HFFc6 (cell line): ENCODE data around the gene PDE8B. TPM values are rescaled to one million over a fixed set of nuclear protein-coding genes. Genes with fewer than 3 reads are reported as not detected.
A peak's percentile ranks its signal among the peaks of the same experiment; 100 is the strongest.

Experiments used
- DNase-seq: peaks from one replicate; pipeline ENCODE4 v3.0.0-alpha.2; 2018
- H3K27ac Mint-ChIP-seq: 2 replicates; pipeline ENCODE4 v1.8.0; 2020; ENCODE audit warnings: mild to moderate bottlenecking, mixed read lengths
- H3K27me3 Mint-ChIP-seq: 2 replicates; pipeline ENCODE4 v1.8.0; 2021; ENCODE audit warnings: mild to moderate bottlenecking, moderate library complexity, mixed read lengths; ENCODE audit not compliant: insufficient read depth
- H3K36me3 Mint-ChIP-seq: 2 replicates; pipeline ENCODE4 v1.8.0; 2021; ENCODE audit warnings: low read depth, mixed read lengths
- H3K4me1 Mint-ChIP-seq: 2 replicates; pipeline ENCODE4 v1.8.0; 2020; ENCODE audit warnings: low read depth, mixed read lengths
- H3K4me3 Mint-ChIP-seq: 2 replicates; pipeline ENCODE4 v1.8.0; 2020; ENCODE audit warnings: mild to moderate bottlenecking, moderate library complexity, mixed read lengths
- H3K9me3 Mint-ChIP-seq: 2 replicates; pipeline ENCODE4 v1.8.0; 2020; ENCODE audit warnings: mild to moderate bottlenecking, mixed read lengths
- CTCF ChIP-seq: fragments of 200-600 bp; sonication (generic); IDR thresholded peaks from 2 replicates; pipeline ENCODE4 v1.5.0; 2021; ENCODE audit warnings: antibody characterized with exemption, mild to moderate bottlenecking
- total RNA-seq, 6 experiments: library from RNA; stranded (reverse); fragmentation: NEBNext Ultra II Directional; extraction: Animal tissue kit (Norgen Biotek cat#: 25700); gene quantifications; 2 replicates in 1 of 6; 3 replicates in 5 of 6; pipeline ENCODE4 v1.2.3, GENCODE V29; 2021

Gene PDE8B
- total RNA-seq, 6 experiments from 2014 or later, result 0.14 TPM; not detected in 5

GRCh38 chr5:77418601-77419581 is 208.4 kb downstream of the PDE8B start:
- Mint-ChIP-seq H3K36me3 (peaks cover 11% of the 10 kb centered on the region), H3K27ac (no peak overlapping the region), H3K9me3 (peaks cover 4% of the 10 kb centered on the region; the same call in 1 of the 2 replicates), H3K4me1 (peaks cover 24% of the 10 kb centered on the region), H3K27me3 (peaks cover 30% of the 10 kb centered on the region), H3K4me3 (peak overlapping the region; percentile 24; the same call in 1 of the 2 replicates)
- DNase-seq, result no peak
- TF ChIP-seq CTCF, result no peak

GRCh38 chr5:77419644-77420582 is 209.4 kb downstream of the PDE8B start:
- Mint-ChIP-seq H3K4me3 (no peak overlapping the region), H3K36me3 (peaks cover 15% of the 10 kb centered on the region), H3K9me3 (peaks cover 4% of the 10 kb centered on the region; the same call in 1 of the 2 replicates), H3K27ac (no peak overlapping the region), H3K4me1 (peaks cover 27% of the 10 kb centered on the region), H3K27me3 (peaks cover 27% of the 10 kb centered on the region)
- no peak for DNase-seq
- TF ChIP-seq CTCF, result no peak

- Mint-ChIP-seq H3K9me3 (peaks cover 4% of the 10 kb centered on the region; the same call in 1 of the 2 replicates), H3K27ac (no peak overlapping the region), H3K4me3 (no peak overlapping the region), H3K27me3 (peaks cover 27% of the 10 kb centered on the region), H3K36me3 (peaks cover 19% of the 10 kb centered on the region), H3K4me1 (peaks cover 33% of the 10 kb centered on the region)
- no peak for DNase-seq
- TF ChIP-seq CTCF, result no peak
These were observed 210.5 kb downstream of the PDE8B start for GRCh38 chr5:77420940-77421339.

- Mint-ChIP-seq H3K4me3 (no peak overlapping the region), H3K36me3 (peaks cover 19% of the 10 kb centered on the region), H3K27me3 (peaks cover 17% of the 10 kb centered on the region), H3K4me1 (peaks cover 54% of the 10 kb centered on the region), H3K27ac (no peak overlapping the region), H3K9me3 (peaks cover 4% of the 10 kb centered on the region; the same call in 1 of the 2 replicates)
- no peak for TF ChIP-seq CTCF
- DNase-seq, result peak; percentile 85
These were observed 212.7 kb downstream of the PDE8B start for GRCh38 chr5:77423022-77423750.

GRCh38 chr5:77424921-77425320 is 214.4 kb downstream of the PDE8B start:
- H3K27ac Mint-ChIP-seq, result no peak overlapping the region
- peaks cover 26% of the 10 kb centered on the region for H3K36me3 Mint-ChIP-seq
- peaks cover 10% of the 10 kb centered on the region for H3K27me3 Mint-ChIP-seq
- no peak for TF ChIP-seq CTCF
- no peak for DNase-seq
- no peak overlapping the region for H3K4me3 Mint-ChIP-seq
- peaks cover 4% of the 10 kb centered on the region; the same call in 1 of the 2 replicates for H3K9me3 Mint-ChIP-seq
- peaks cover 55% of the 10 kb centered on the region for H3K4me1 Mint-ChIP-seq
